Measurements from ENCODE around the gene CCDC32. TPM values are rescaled to one million over a fixed set of nuclear protein-coding genes. Genes with fewer than 3 reads are reported as not detected.

CCDC32 gene
- total and polyA plus RNA-seq, 2 donors (not counting 1 experiment from before 2014, with no cell fraction given): 29.5 to 76.6 TPM

GRCh38 chr15:40590667-40591050, 25.8 kb upstream of the CCDC32 start:
- H3K9me3 Mint-ChIP-seq (ENCODE audit: insufficient read depth): no peaks in the 10 kb centered on the region
- no peaks in the 10 kb centered on the region for H3K36me3 ChIP-seq (replicated peaks in 1 of 2; ENCODE audit: control extremely low read depth in 1 of 2, control insufficient read depth in 1 of 2, extremely low read depth in 1 of 2, insufficient read depth in 2 of 2, low read length in 1 of 2)
- H3K4me3 Mint-ChIP-seq: peak overlapping the region; percentile 59
- CTCF ChIA-PET: interaction anchor here (0.7 to 7.6 kb wide), 16 partner anchors 10 to 304 kb away, joined by 3 to 56 read pairs (median 10); partner anchors contain the start of genes CCDC32, DNAJC17, RAD51 and RPUSD2
- ATAC-seq (ENCODE audit: low read depth): no peak
- TF ChIP-seq EZH2 (IDR thresholded peaks at IDR 0.05; ENCODE audit: borderline replicate concordance, insufficient read depth, low read depth, low read length, poor library complexity, severe bottlenecking) (no peak), CTCF (IDR thresholded peaks at IDR 0.05) (no peak)
- intact Hi-C loops (cut with micrococcal nuclease): loop anchor here (5.0 kb wide), 2 partner anchors 38 to 148 kb away; partner anchors contain the start of gene BAHD1
- H3K4me1 Mint-ChIP-seq: peaks cover 23% of the 10 kb centered on the region
- H3K4me3 ChIP-seq (ENCODE audit: control extremely low read depth in 1 of 5, extremely low read depth in 1 of 5, insufficient read depth in 1 of 5, low read depth in 2 of 5, low read length in 4 of 5): no peak overlapping the region
- peak overlapping the region; percentile 15 for H3K27ac Mint-ChIP-seq
- peaks cover 10 to 22% of the 10 kb centered on the region in 2 donors for H3K4me1 ChIP-seq (ENCODE audit: control insufficient read depth in 2 of 2, insufficient read depth in 2 of 2, low read length in 2 of 2)
- no peaks in the 10 kb centered on the region for H3K27me3 ChIP-seq (replicated peaks in 1 of 4; ENCODE audit: control extremely low read depth in 1 of 4, control insufficient read depth in 3 of 4, insufficient read depth in 4 of 4, low read length in 3 of 4)
- H2AFZ ChIP-seq (ENCODE audit: insufficient read depth, low read depth, low read length, poor library complexity, severe bottlenecking): peak overlapping the region; percentile 36
- peak overlapping the region; percentile 67 for H3K4me2 ChIP-seq (replicated peaks; ENCODE audit: low read depth, low read length, poor library complexity, severe bottlenecking)
- no peak overlapping the region for H3K9ac ChIP-seq (ENCODE audit: low read length)
- no peaks in the 10 kb centered on the region for H3K9me3 ChIP-seq (ENCODE audit: control extremely low read depth in 1 of 3, control insufficient read depth in 2 of 3, insufficient read depth in 1 of 3, low read length in 2 of 3)
- no peak for DNase-seq
- H3K27ac ChIP-seq (ENCODE audit: low read length in 2 of 2): no peak overlapping the region
- POLR2A ChIA-PET: interaction anchor here (0.7 kb wide), 1 partner anchor 966 kb away, joined by 3 read pairs; no protein-coding TSS in a partner anchor
- WGBS (ENCODE audit: insufficient coverage): 78% methylated on average over 4 of the region's 12 CpGs
- no peaks in the 10 kb centered on the region for H4K20me1 ChIP-seq (ENCODE audit: control insufficient read depth, insufficient read depth, low read length, poor library complexity, severe bottlenecking)
- H3K79me2 ChIP-seq (ENCODE audit: control insufficient read depth, insufficient read depth, low read length): no peaks in the 10 kb centered on the region
- no peaks in the 10 kb centered on the region for H3K27me3 Mint-ChIP-seq

GRCh38 chr15:40584191-40584590, 19.3 kb upstream of the CCDC32 start:
- DNase-seq: no peak
- Histone ChIP-seq H3K27me3 (replicated peaks in 1 of 4; ENCODE audit: control extremely low read depth in 1 of 4, control insufficient read depth in 3 of 4, insufficient read depth in 4 of 4, low read length in 3 of 4) (no peaks in the 10 kb centered on the region), H3K9me3 (ENCODE audit: control extremely low read depth in 1 of 3, control insufficient read depth in 2 of 3, insufficient read depth in 1 of 3, low read length in 2 of 3) (no peaks in the 10 kb centered on the region), H3K9ac (ENCODE audit: low read length) (no peak overlapping the region), H3K4me3 (ENCODE audit: control extremely low read depth in 1 of 5, extremely low read depth in 1 of 5, insufficient read depth in 1 of 5, low read depth in 2 of 5, low read length in 4 of 5) (no peak overlapping the region), H3K4me1 (ENCODE audit: control insufficient read depth in 2 of 2, insufficient read depth in 2 of 2, low read length in 2 of 2) (no peaks in the 10 kb centered on the region), H4K20me1 (ENCODE audit: control insufficient read depth, insufficient read depth, low read length, poor library complexity, severe bottlenecking) (no peaks in the 10 kb centered on the region), H3K79me2 (ENCODE audit: control insufficient read depth, insufficient read depth, low read length) (no peaks in the 10 kb centered on the region), H3K4me2 (replicated peaks; ENCODE audit: low read depth, low read length, poor library complexity, severe bottlenecking) (no peak overlapping the region), H3K27ac (ENCODE audit: low read length in 2 of 2) (no peak overlapping the region), H2AFZ (ENCODE audit: insufficient read depth, low read depth, low read length, poor library complexity, severe bottlenecking) (peak overlapping the region; percentile 18), H3K36me3 (replicated peaks in 1 of 2; ENCODE audit: control extremely low read depth in 1 of 2, control insufficient read depth in 1 of 2, extremely low read depth in 1 of 2, insufficient read depth in 2 of 2, low read length in 1 of 2) (no peaks in the 10 kb centered on the region)
- H3K4me1 Mint-ChIP-seq: no peaks in the 10 kb centered on the region
- H3K9me3 Mint-ChIP-seq (ENCODE audit: insufficient read depth): no peaks in the 10 kb centered on the region
- intact Hi-C loops (cut with micrococcal nuclease): no loop called here
- ChIA-PET CTCF (interaction anchor here (0.6 to 0.9 kb wide), 2 partner anchors 12 to 15 kb away, joined by 3 read pairs; partner anchors contain the start of gene RPUSD2), POLR2A (no interaction called here)
- WGBS (ENCODE audit: insufficient coverage): 0% methylated on average over 1 of the region's 2 CpGs
- TF ChIP-seq EZH2 (IDR thresholded peaks at IDR 0.05; ENCODE audit: borderline replicate concordance, insufficient read depth, low read depth, low read length, poor library complexity, severe bottlenecking) (no peak), CTCF (IDR thresholded peaks at IDR 0.05) (no peak)
- peaks cover 4% of the 10 kb centered on the region for H3K27me3 Mint-ChIP-seq
- no peak overlapping the region for H3K27ac Mint-ChIP-seq
- no peak overlapping the region for H3K4me3 Mint-ChIP-seq
- ATAC-seq (ENCODE audit: low read depth): no peak
